ENCODE results near the gene SH3BGRL3. TPM values are rescaled to one million over a fixed set of nuclear protein-coding genes. Genes with fewer than 3 reads are reported as not detected.
"Not testable (repeated sequence)": the region's sequence is repeated elsewhere in the genome, so short reads cannot be mapped to it uniquely, and the experiment has no call there.

Gene SH3BGRL3
- total and polyA plus RNA-seq, 7 donors, result 32.9 to 575 (median 41.5) TPM

GRCh38 chr1:26324550-26324949, 44.7 kb downstream of the SH3BGRL3 start:
- H3K9me3 ChIP-seq, result no peaks in the 10 kb centered on the region
- H3K4me3 ChIP-seq, result no peak overlapping the region
- H3K27ac ChIP-seq, result no peak overlapping the region
- intact Hi-C loops (cut with DNase I), result loop anchor here (5.0 to 10.0 kb wide), 2 partner anchors 160 to 217 kb away; partner anchors contain the start of genes C1orf232 and ZNF593
- TF ChIP-seq POLR2A (IDR thresholded peaks at IDR 0.05) (no peak), CTCF (IDR thresholded peaks at IDR 0.05) (no peak), POLR2AphosphoS5 (IDR thresholded peaks at IDR 0.05) (no peak), EP300 (IDR thresholded peaks at IDR 0.05) (no peak)
- peaks cover 0 to 13% (median 0%) of the 10 kb centered on the region in 3 donors for H3K27me3 ChIP-seq
- H3K4me1 ChIP-seq, result peaks cover 0 to 6% (median 5%) of the 10 kb centered on the region in 4 donors
- no peak for DNase-seq
- WGBS, 2 donors, result 82 to 86% methylated on average over 3 of the region's 3 CpGs
- no peaks in the 10 kb centered on the region for H3K36me3 ChIP-seq

- Histone ChIP-seq H3K27me3 (peaks cover 4 to 45% (median 12%) of the 10 kb centered on the region in 3 donors), H3K9me3 (no peaks in the 10 kb centered on the region), H3K36me3 (no peaks in the 10 kb centered on the region), H3K27ac (no peak overlapping the region), H3K4me3 (no peak overlapping the region), H3K4me1 (no peaks in the 10 kb centered on the region)
- intact Hi-C loops (cut with DNase I), result loop anchor here (10.0 kb wide), 1 partner anchor 163 kb away; the partner anchor contains the start of genes C1orf232 and ZNF593
- WGBS, 2 donors, result 90 to 91% methylated on average over 8 of the region's 8 CpGs
- no peak for DNase-seq
- TF ChIP-seq CTCF (IDR thresholded peaks at IDR 0.05) (no peak), EP300 (IDR thresholded peaks at IDR 0.05) (no peak), POLR2AphosphoS5 (IDR thresholded peaks at IDR 0.05) (no peak), POLR2A (IDR thresholded peaks at IDR 0.05) (no peak)
Observed at GRCh38 chr1:26327956-26328362, 48.1 kb downstream of the SH3BGRL3 start.

- H3K27me3 ChIP-seq, result peaks cover 4 to 52% (median 18%) of the 10 kb centered on the region in 3 donors
- no peaks in the 10 kb centered on the region for H3K36me3 ChIP-seq
- no peaks in the 10 kb centered on the region for H3K9me3 ChIP-seq
- no peak overlapping the region for H3K4me3 ChIP-seq
- TF ChIP-seq CTCF (IDR thresholded peaks at IDR 0.05) (no peak), POLR2AphosphoS5 (IDR thresholded peaks at IDR 0.05) (no peak), EP300 (IDR thresholded peaks at IDR 0.05) (no peak), POLR2A (IDR thresholded peaks at IDR 0.05) (no peak)
- no peak for DNase-seq
- 87 to 88% methylated on average over 8 of the region's 8 CpGs for WGBS, 2 donors
- intact Hi-C loops (cut with DNase I), result loop anchor here (10.0 kb wide), 1 partner anchor 164 kb away; the partner anchor contains the start of genes C1orf232 and ZNF593
- no peak overlapping the region for H3K27ac ChIP-seq
- no peaks in the 10 kb centered on the region for H3K4me1 ChIP-seq
Observed at GRCh38 chr1:26328597-26328996, 48.7 kb downstream of the SH3BGRL3 start.

GRCh38 chr1:26329380-26329779, 49.5 kb downstream of the SH3BGRL3 start:
- not testable (repeated sequence) for H3K9me3 ChIP-seq, H3K27ac ChIP-seq, DNase-seq, H3K36me3 ChIP-seq, H3K4me1 ChIP-seq, H3K4me3 ChIP-seq
- peaks cover 12 to 60% (median 25%) of the 10 kb centered on the region in 3 donors for H3K27me3 ChIP-seq
- 95 to 97% methylated on average over 4 of the region's 4 CpGs for WGBS, 2 donors
- intact Hi-C loops (cut with DNase I), result loop anchor here (10.0 kb wide), 1 partner anchor 165 kb away; the partner anchor contains the start of genes C1orf232 and ZNF593

- no peak for TF ChIP-seq POLR2A (IDR thresholded peaks at IDR 0.05)
- no peak for TF ChIP-seq EP300 (IDR thresholded peaks at IDR 0.05)
- no peak for TF ChIP-seq POLR2AphosphoS5 (IDR thresholded peaks at IDR 0.05)
- no peak for TF ChIP-seq CTCF (IDR thresholded peaks at IDR 0.05)
- Histone ChIP-seq H3K36me3 (no peaks in the 10 kb centered on the region), H3K9me3 (no peaks in the 10 kb centered on the region), H3K4me1 (peaks cover 0 to under 1% (median 0%) of the 10 kb centered on the region in 4 donors), H3K27me3 (peaks cover 18 to 69% (median 34%) of the 10 kb centered on the region in 3 donors), H3K27ac (no peak overlapping the region), H3K4me3 (no peak overlapping the region)
- intact Hi-C loops (cut with DNase I), result no loop called here
- 92 to 93% methylated on average over 5 of the region's 5 CpGs for WGBS, 2 donors
- DNase-seq, result no peak
Observed at GRCh38 chr1:26330276-26330675, 50.4 kb downstream of the SH3BGRL3 start.

Other genes with a start within 250 kb of the SH3BGRL3 start
- gene SLC30A2, start 234.0 kb upstream of the SH3BGRL3 start, total RNA-seq, result under 1 TPM in 1 of 4 donors, not detected in 3; 0.16 TPM
- under 1 TPM in 2 of 3 donors, not detected in 1; 0.07 to 0.92 TPM for gene SLC30A2, start 234.0 kb upstream of the SH3BGRL3 start, polyA plus RNA-seq
- gene TRIM63, start 212.5 kb upstream of the SH3BGRL3 start, total RNA-seq, result 1 to 10 TPM in 1 of 4 donors, under 1 TPM in 1, not detected in 2; 0.81 to 2.1 TPM
- gene TRIM63, start 212.5 kb upstream of the SH3BGRL3 start, polyA plus RNA-seq, result 1 to 10 TPM in 1 of 3 donors, under 1 TPM in 2; 0.35 to 1.8 (median 0.46) TPM
- gene PDIK1L, start 168.3 kb upstream of the SH3BGRL3 start, total RNA-seq, result 10 to 100 TPM in 1 of 4 donors, 1 to 10 TPM in 3; 4.2 to 15.7 (median 6.6) TPM
- 1 to 10 TPM; 4.6 to 5.4 (median 5.0) TPM for gene PDIK1L, start 168.3 kb upstream of the SH3BGRL3 start, polyA plus RNA-seq
- gene FAM110D, start 121.0 kb upstream of the SH3BGRL3 start, total RNA-seq, result 1 to 10 TPM; 1.1 to 4.2 (median 2.2) TPM
- 1 to 10 TPM in 1 of 3 donors, under 1 TPM in 1, not detected in 1; 0.60 to 1.1 TPM for gene FAM110D, start 121.0 kb upstream of the SH3BGRL3 start, polyA plus RNA-seq
- gene C1orf232, start 111.1 kb upstream of the SH3BGRL3 start, total RNA-seq, result not detected
- not detected for gene C1orf232, start 111.1 kb upstream of the SH3BGRL3 start, polyA plus RNA-seq
- gene ZNF593, start 110.2 kb upstream of the SH3BGRL3 start, total RNA-seq, result 10 to 100 TPM; 16.3 to 37.2 (median 32.1) TPM
- gene ZNF593, start 110.2 kb upstream of the SH3BGRL3 start, polyA plus RNA-seq, result 100 to 1,000 TPM in 1 of 3 donors, 10 to 100 TPM in 2; 38.4 to 114 (median 61.3) TPM
- not detected for gene ZNF593OS, start 108.3 kb upstream of the SH3BGRL3 start, total RNA-seq
- gene ZNF593OS, start 108.3 kb upstream of the SH3BGRL3 start, polyA plus RNA-seq, result under 1 TPM in 1 of 3 donors, not detected in 2; 0.13 TPM
- 1 to 10 TPM in 2 of 4 donors, under 1 TPM in 1, not detected in 1; 0.82 to 4.7 (median 1.8) TPM for gene CNKSR1, start 102.6 kb upstream of the SH3BGRL3 start, total RNA-seq
- gene CNKSR1, start 102.6 kb upstream of the SH3BGRL3 start, polyA plus RNA-seq, result 10 to 100 TPM; 13.8 to 29.0 (median 16.0) TPM
- not detected for gene CATSPER4, start 89.5 kb upstream of the SH3BGRL3 start, total RNA-seq
- gene CATSPER4, start 89.5 kb upstream of the SH3BGRL3 start, polyA plus RNA-seq, result under 1 TPM in 1 of 3 donors, not detected in 2; 0.04 TPM
- 1 to 10 TPM; 1.9 to 5.4 (median 3.3) TPM for gene CEP85, start 45.9 kb upstream of the SH3BGRL3 start, total RNA-seq
- gene CEP85, start 45.9 kb upstream of the SH3BGRL3 start, polyA plus RNA-seq, result 10 to 100 TPM in 1 of 3 donors, 1 to 10 TPM in 2; 2.4 to 12.9 (median 9.7) TPM
- gene UBXN11, start 26.6 kb downstream of the SH3BGRL3 start, total RNA-seq, result 10 to 100 TPM in 3 of 4 donors, 1 to 10 TPM in 1; 9.8 to 17.7 (median 13.1) TPM
- gene UBXN11, start 26.6 kb downstream of the SH3BGRL3 start, polyA plus RNA-seq, result 10 to 100 TPM in 1 of 3 donors, 1 to 10 TPM in 2; 3.0 to 22.7 (median 4.2) TPM
- 1 to 10 TPM in 2 of 4 donors, not detected in 2; 1.6 to 5.7 TPM for gene CD52, start 37.9 kb downstream of the SH3BGRL3 start, total RNA-seq
- gene CD52, start 37.9 kb downstream of the SH3BGRL3 start, polyA plus RNA-seq, result 100 to 1,000 TPM in 1 of 3 donors, 10 to 100 TPM in 2; 19.8 to 556 (median 41.4) TPM
- gene CRYBG2, start 74.0 kb downstream of the SH3BGRL3 start, total RNA-seq, result 1 to 10 TPM in 1 of 4 donors, under 1 TPM in 1, not detected in 2; 0.55 to 1.8 TPM
- 10 to 100 TPM; 13.8 to 21.0 (median 19.9) TPM for gene CRYBG2, start 74.0 kb downstream of the SH3BGRL3 start, polyA plus RNA-seq
- gene ZNF683, start 92.7 kb downstream of the SH3BGRL3 start, total RNA-seq, result not detected
- gene ZNF683, start 92.7 kb downstream of the SH3BGRL3 start, polyA plus RNA-seq, result under 1 TPM in 1 of 3 donors, not detected in 2; 0.52 TPM
- gene LIN28A, start 130.7 kb downstream of the SH3BGRL3 start, total RNA-seq, result not detected
- gene LIN28A, start 130.7 kb downstream of the SH3BGRL3 start, polyA plus RNA-seq, result not detected
- gene DHDDS, start 152.2 kb downstream of the SH3BGRL3 start, total RNA-seq, result 10 to 100 TPM; 16.6 to 33.5 (median 24.7) TPM
- gene DHDDS, start 152.2 kb downstream of the SH3BGRL3 start, polyA plus RNA-seq, result 10 to 100 TPM; 46.2 to 64.3 (median 59.0) TPM
- gene HMGN2, start 192.4 kb downstream of the SH3BGRL3 start, total RNA-seq, result 100 to 1,000 TPM; 150 to 403 (median 234) TPM
- 100 to 1,000 TPM; 474 to 749 (median 570) TPM for gene HMGN2, start 192.4 kb downstream of the SH3BGRL3 start, polyA plus RNA-seq
- gene RPS6KA1, start 249.7 kb downstream of the SH3BGRL3 start, total RNA-seq, result 10 to 100 TPM in 1 of 4 donors, 1 to 10 TPM in 3; 2.5 to 11.5 (median 6.8) TPM
- 100 to 1,000 TPM in 1 of 3 donors, 10 to 100 TPM in 2; 91.3 to 116 (median 91.5) TPM for gene RPS6KA1, start 249.7 kb downstream of the SH3BGRL3 start, polyA plus RNA-seq